ENCODE data around the gene B3GALT5.
"Not testable (repeated sequence)": the region's sequence is repeated elsewhere in the genome, so short reads cannot be mapped to it uniquely, and the experiment has no call there.

B3GALT5 gene

GRCh38 chr21:39612233-39613040 lies at the start of gene B3GALT5:
Gene B3GALT5 (plus strand): TSS chr21:39612940. CDS start chr21:39660560, 47,620 bp downstream.
- no peak for DNase-seq

- peak; percentile 30 for DNase-seq
Measured at GRCh38 chr21:39564200-39564599, 48.5 kb upstream of the B3GALT5 start.

- no peak for DNase-seq
Measured at GRCh38 chr21:39567180-39567972, 45.4 kb upstream of the B3GALT5 start.

- no peak for DNase-seq
Measured at GRCh38 chr21:39568361-39568760, 44.4 kb upstream of the B3GALT5 start.

- no peak for DNase-seq
Measured at GRCh38 chr21:39575775-39576174, 37.0 kb upstream of the B3GALT5 start.

- DNase-seq, result no peak
Measured at GRCh38 chr21:39576518-39577128, 36.1 kb upstream of the B3GALT5 start.

GRCh38 chr21:39579734-39580332 lies 32.9 kb upstream of the B3GALT5 start:
- DNase-seq, result no peak

GRCh38 chr21:39580744-39581143 lies 32.0 kb upstream of the B3GALT5 start:
- no peak for DNase-seq

- no peak for DNase-seq
Measured at GRCh38 chr21:39581414-39581813, 31.3 kb upstream of the B3GALT5 start.

GRCh38 chr21:39582749-39583148 lies 30.0 kb upstream of the B3GALT5 start:
- no peak for DNase-seq

GRCh38 chr21:39583586-39583985 lies 29.2 kb upstream of the B3GALT5 start:
- DNase-seq, result not testable (repeated sequence)

GRCh38 chr21:39587376-39587775 lies 25.4 kb upstream of the B3GALT5 start:
- DNase-seq, result no peak

GRCh38 chr21:39588884-39589283 lies 23.9 kb upstream of the B3GALT5 start:
- DNase-seq, result no peak

GRCh38 chr21:39593522-39593921 lies 19.2 kb upstream of the B3GALT5 start:
- DNase-seq, result no peak

- DNase-seq, result no peak
Measured at GRCh38 chr21:39595465-39595864, 17.3 kb upstream of the B3GALT5 start.

- no peak for DNase-seq
Measured at GRCh38 chr21:39597595-39597994, 15.1 kb upstream of the B3GALT5 start.

GRCh38 chr21:39599191-39599970 lies 13.4 kb upstream of the B3GALT5 start:
- no peak for DNase-seq

- no peak for DNase-seq
Measured at GRCh38 chr21:39601187-39601928, 11.4 kb upstream of the B3GALT5 start.

GRCh38 chr21:39602076-39602689 lies 10.6 kb upstream of the B3GALT5 start:
- no peak for DNase-seq

- DNase-seq, result no peak
Measured at GRCh38 chr21:39602793-39603192, 9.9 kb upstream of the B3GALT5 start.

- no peak for DNase-seq
Measured at GRCh38 chr21:39604951-39605350, 7.8 kb upstream of the B3GALT5 start.

Measured in NCI-H774 (cell line).